Liver (tissue), 9 donors: ENCODE measurements around the gene SYNDIG1. TPM values are rescaled to one million over a fixed set of nuclear protein-coding genes. Genes with fewer than 3 reads are reported as not detected.

Source experiments
- DNase-seq: peaks from one replicate; pipeline ENCODE4 v3.0.0-alpha.2; 2017; ENCODE audit warnings: low spot score
- H3K27ac ChIP-seq, 2 donors: one replicate each; pipeline ENCODE4 v1.7.0; 2013; ENCODE audit warnings: inconsistent platforms in 2 of 2, low read length in 2 of 2, control low read depth in 1 of 2, low read depth in 1 of 2, mild to moderate bottlenecking in 1 of 2
- H3K27me3 ChIP-seq, 4 donors: one replicate each; pipeline versions ENCODE4 v1.6.1 to v1.7.0; 2013; ENCODE audit warnings: low read length in 3 of 4, inconsistent platforms in 1 of 4, mild to moderate bottlenecking in 1 of 4, moderate library complexity in 1 of 4; ENCODE audit not compliant: control insufficient read depth in 4 of 4, insufficient read depth in 4 of 4
- H3K36me3 ChIP-seq, 4 donors: one replicate each; pipeline versions ENCODE4 v1.6.1 to v1.7.0; 2013; ENCODE audit warnings: low read length in 3 of 4, mild to moderate bottlenecking in 3 of 4, low read depth in 1 of 4, moderate library complexity in 1 of 4; ENCODE audit not compliant: control insufficient read depth in 4 of 4, insufficient read depth in 3 of 4
- H3K4me1 ChIP-seq, 4 donors: one replicate each; pipeline versions ENCODE4 v1.6.1 to v1.7.0; 2013; ENCODE audit warnings: low read length in 3 of 4, mild to moderate bottlenecking in 3 of 4, moderate library complexity in 1 of 4; ENCODE audit not compliant: control insufficient read depth in 4 of 4, insufficient read depth in 4 of 4
- H3K4me3 ChIP-seq, 3 donors: one replicate each; pipeline versions ENCODE4 v1.6.1 to v1.7.0; 2013; ENCODE audit warnings: low read length in 3 of 3, control low read depth in 1 of 3, low read depth in 1 of 3, mild to moderate bottlenecking in 1 of 3
- H3K9ac ChIP-seq, 2 donors: one replicate each; pipeline ENCODE4 v1.7.0; 2013; ENCODE audit warnings: low read length in 2 of 2, mild to moderate bottlenecking in 2 of 2, moderate library complexity in 2 of 2, control low read depth in 1 of 2, low read depth in 1 of 2
- H3K9me3 ChIP-seq, 4 donors: one replicate each; pipeline versions ENCODE4 v1.6.1 to v1.7.0; 2013; ENCODE audit warnings: low read length in 3 of 4; ENCODE audit not compliant: control insufficient read depth in 4 of 4
- ATF3 ChIP-seq: IDR thresholded peaks from 2 replicates; pipeline ENCODE4 v1.6.1; 2016; ENCODE audit warnings: antibody characterized with exemption
- CTCF ChIP-seq: fragments of 150-350 bp; IDR thresholded peaks from 2 replicates; pipeline ENCODE4 v1.5.1; 2017; ENCODE audit warnings: improper control_type of control experiment, low read depth, low read length; ENCODE audit not compliant: missing input control
- EGR1 ChIP-seq, 2 donors: IDR thresholded peaks; 2 replicates each; pipeline ENCODE4 v1.6.1; 2016 to 2018; ENCODE audit warnings: antibody characterized with exemption in 2 of 2, low read depth in 2 of 2
- FOXA1 ChIP-seq: IDR thresholded peaks from 2 replicates; pipeline ENCODE4 v1.6.1; 2016; ENCODE audit warnings: antibody characterized with exemption
- FOXA2 ChIP-seq: IDR thresholded peaks from 2 replicates; pipeline ENCODE4 v1.6.1; 2016; ENCODE audit warnings: antibody characterized with exemption
- GABPA ChIP-seq, 2 donors: IDR thresholded peaks in 1 of 2; conservative IDR thresholded peaks in 1 of 2; 2 replicates each; pipeline ENCODE4 v1.6.1; 2016; ENCODE audit warnings: antibody characterized with exemption in 2 of 2, mild to moderate bottlenecking in 1 of 2, moderate library complexity in 1 of 2
- HNF4A ChIP-seq, 2 donors: conservative IDR thresholded peaks; 2 replicates each; pipeline ENCODE4 v1.6.1; 2016; ENCODE audit warnings: antibody characterized with exemption in 2 of 2, mild to moderate bottlenecking in 2 of 2
- HNF4G ChIP-seq: IDR thresholded peaks from 2 replicates; pipeline ENCODE4 v1.6.1; 2016; ENCODE audit warnings: antibody characterized with exemption
- JUND ChIP-seq, 2 donors: IDR thresholded peaks; 2 replicates each; pipeline ENCODE4 v1.6.1; 2016; ENCODE audit warnings: antibody characterized with exemption in 2 of 2
- MAX ChIP-seq: IDR thresholded peaks from 2 replicates; pipeline ENCODE4 v1.6.1; 2016; ENCODE audit warnings: antibody characterized with exemption
- RAD21 ChIP-seq, 2 donors: IDR thresholded peaks; 2 replicates each; pipeline ENCODE4 v1.6.1; 2016; ENCODE audit warnings: antibody characterized with exemption in 2 of 2, mild to moderate bottlenecking in 2 of 2
- REST ChIP-seq: IDR thresholded peaks from 2 replicates; pipeline ENCODE4 v1.6.1; 2016; ENCODE audit warnings: antibody characterized with exemption, mild to moderate bottlenecking
- RXRA ChIP-seq, 2 donors: IDR thresholded peaks; 2 replicates each; pipeline ENCODE4 v1.6.1; 2017 to 2018; ENCODE audit warnings: antibody characterized with exemption in 2 of 2, mild to moderate bottlenecking in 1 of 2
- SP1 ChIP-seq: IDR thresholded peaks from 2 replicates; pipeline ENCODE4 v1.6.1; 2018; ENCODE audit warnings: antibody characterized with exemption, mild to moderate bottlenecking
- TAF1 ChIP-seq: conservative IDR thresholded peaks from 2 replicates; pipeline ENCODE4 v1.6.1; 2016; ENCODE audit warnings: antibody characterized with exemption, mild to moderate bottlenecking
- YY1 ChIP-seq: IDR thresholded peaks from 2 replicates; pipeline ENCODE4 v1.6.1; 2016; ENCODE audit warnings: antibody characterized with exemption, mild to moderate bottlenecking
- ZBTB33 ChIP-seq: IDR thresholded peaks from 2 replicates; pipeline ENCODE4 v1.6.1; 2016; ENCODE audit warnings: antibody characterized with exemption
- WGBS: extraction: QIAGEN DNeasy Blood & Tissue Kit; methylation state at CpG from one replicate; pipeline ENCODE4 v1.1.7; 2013; 5-methylcytosine and 5-hydroxymethylcytosine counted together
- polyA plus RNA-seq, 2 donors: library from polyadenylated mRNA; stranded (reverse) in 1 of 2; unstranded in 1 of 2; fragments of 200-250 nt in 1 of 2; fragments of >200 nt in 1 of 2; fragmentation: Nextera tagmentation in 1 of 2; extraction: Ambion mirVana in 1 of 2; gene quantifications; one replicate each; pipeline versions ENCODE4 v1.2.1 to v1.2.3, GENCODE V29; 2013 to 2015
- total RNA-seq, 2 donors: library from RNA; depleted of rRNA; stranded (reverse); fragments of >200 nt; gene quantifications; one replicate each; pipeline ENCODE4 v1.2.3, GENCODE V29; 2014
- donor health status: healthy.
- donor health status: healthy.
- donor health status: healthy.
- donor health status: healthy.
- donor health status: healthy.

The SYNDIG1 gene
- total and polyA plus RNA-seq, 4 donors, result 0.05 to 0.08 TPM; not detected in 2

- Histone ChIP-seq H3K9ac (no peak overlapping the region), H3K9me3 (no peaks in the 10 kb centered on the region), H3K36me3 (no peaks in the 10 kb centered on the region), H3K27me3 (no peaks in the 10 kb centered on the region), H3K4me1 (no peaks in the 10 kb centered on the region), H3K4me3 (no peak overlapping the region), H3K27ac (no peak overlapping the region)
- 86% methylated on average over 2 of the region's 2 CpGs for WGBS
- TF ChIP-seq CTCF, result no peak
- no peak for TF ChIP-seq JUND (IDR thresholded peaks at IDR 0.05)
- TF ChIP-seq REST, result no peak
- TF ChIP-seq RXRA (IDR thresholded peaks at IDR 0.05), result no peak
- TF ChIP-seq SP1, result no peak
- no peak for TF ChIP-seq YY1
- TF ChIP-seq HNF4G, result no peak
- no peak for TF ChIP-seq FOXA1
- no peak for TF ChIP-seq EGR1 (IDR thresholded peaks at IDR 0.05; ENCODE audit: low read depth in 2 of 2)
- no peak for TF ChIP-seq HNF4A (conservative IDR thresholded peaks at IDR 0.05)
- TF ChIP-seq RAD21 (IDR thresholded peaks at IDR 0.05), result no peak
- no peak for TF ChIP-seq FOXA2
- TF ChIP-seq GABPA (IDR thresholded peaks at IDR 0.05 in 1 of 2, conservative IDR thresholded peaks at IDR 0.05 in 1 of 2), result no peak
- no peak for TF ChIP-seq ATF3
- DNase-seq, result no peak
Measured at GRCh38 chr20:24530131-24530680, 60.8 kb downstream of the SYNDIG1 start.

- 76% methylated on average over 4 of the region's 4 CpGs for WGBS
- no peaks in the 10 kb centered on the region for H3K36me3 ChIP-seq
- no peaks in the 10 kb centered on the region for H3K9me3 ChIP-seq
- H3K27me3 ChIP-seq, result no peaks in the 10 kb centered on the region
- no peaks in the 10 kb centered on the region for H3K4me1 ChIP-seq
- H3K27ac ChIP-seq, result no peak overlapping the region
- DNase-seq, result no peak
- H3K9ac ChIP-seq, result no peak overlapping the region
- no peak overlapping the region for H3K4me3 ChIP-seq
- TF ChIP-seq FOXA2 (no peak), FOXA1 (no peak), ZBTB33 (no peak), GABPA (IDR thresholded peaks at IDR 0.05 in 1 of 2, conservative IDR thresholded peaks at IDR 0.05 in 1 of 2) (no peak), MAX (no peak), RXRA (IDR thresholded peaks at IDR 0.05) (no peak), TAF1 (no peak), SP1 (no peak), ATF3 (no peak), EGR1 (IDR thresholded peaks at IDR 0.05; ENCODE audit: low read depth in 2 of 2) (no peak), JUND (IDR thresholded peaks at IDR 0.05) (no peak), CTCF (no peak), REST (no peak)
Measured at GRCh38 chr20:24531202-24531601, 61.8 kb downstream of the SYNDIG1 start.
